Rectal smooth muscle tissue (tissue), 1 donor: Measurements from ENCODE around the gene ADGRA3.

Source experiments
- H3K27ac ChIP-seq: one replicate; pipeline ENCODE4 v1.7.0; 2013; ENCODE audit warnings: low read depth, low read length, inconsistent platforms
- H3K27me3 ChIP-seq: one replicate; pipeline ENCODE4 v1.7.0; 2013; ENCODE audit warnings: low read length; ENCODE audit not compliant: control insufficient read depth, insufficient read depth
- H3K36me3 ChIP-seq: one replicate; pipeline ENCODE4 v1.7.0; 2013; ENCODE audit warnings: low read length; ENCODE audit not compliant: control insufficient read depth, insufficient read depth
- H3K4me1 ChIP-seq: one replicate; pipeline ENCODE4 v1.7.0; 2013; ENCODE audit warnings: low read length; ENCODE audit not compliant: control insufficient read depth, insufficient read depth
- H3K4me3 ChIP-seq: one replicate; pipeline ENCODE4 v1.7.0; 2013; ENCODE audit warnings: low read length
- H3K9ac ChIP-seq: one replicate; pipeline ENCODE4 v1.7.0; 2013; ENCODE audit warnings: low read length

Gene ADGRA3

DNA sequence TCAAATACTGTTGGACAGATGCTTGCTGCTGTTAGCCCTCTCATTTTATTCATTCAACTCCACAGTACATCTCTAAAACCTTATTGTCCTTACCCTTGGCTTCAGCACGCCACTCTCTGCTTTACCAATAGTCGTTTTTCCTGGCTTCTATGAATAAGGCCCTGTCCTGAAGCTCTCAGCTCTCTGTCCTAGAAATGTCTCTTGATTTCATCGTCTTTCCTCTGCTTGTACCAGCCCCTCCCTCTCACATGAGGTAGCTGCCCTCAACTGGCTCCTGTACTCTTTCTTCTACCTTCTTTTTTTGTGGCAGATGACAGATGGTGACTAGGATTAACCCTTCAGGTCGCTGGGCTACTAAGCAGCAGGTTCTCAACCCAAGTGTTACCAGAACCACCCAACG, 11.4 kb downstream of the ADGRA3 start:
- H3K4me3 ChIP-seq = no peak overlapping the region
- H3K9ac ChIP-seq = no peak overlapping the region
- H3K36me3 ChIP-seq = no peaks in the 10 kb centered on the region
- no peak overlapping the region for H3K27ac ChIP-seq
- H3K27me3 ChIP-seq = no peaks in the 10 kb centered on the region
- H3K4me1 ChIP-seq = peaks cover 6% of the 10 kb centered on the region

DNA sequence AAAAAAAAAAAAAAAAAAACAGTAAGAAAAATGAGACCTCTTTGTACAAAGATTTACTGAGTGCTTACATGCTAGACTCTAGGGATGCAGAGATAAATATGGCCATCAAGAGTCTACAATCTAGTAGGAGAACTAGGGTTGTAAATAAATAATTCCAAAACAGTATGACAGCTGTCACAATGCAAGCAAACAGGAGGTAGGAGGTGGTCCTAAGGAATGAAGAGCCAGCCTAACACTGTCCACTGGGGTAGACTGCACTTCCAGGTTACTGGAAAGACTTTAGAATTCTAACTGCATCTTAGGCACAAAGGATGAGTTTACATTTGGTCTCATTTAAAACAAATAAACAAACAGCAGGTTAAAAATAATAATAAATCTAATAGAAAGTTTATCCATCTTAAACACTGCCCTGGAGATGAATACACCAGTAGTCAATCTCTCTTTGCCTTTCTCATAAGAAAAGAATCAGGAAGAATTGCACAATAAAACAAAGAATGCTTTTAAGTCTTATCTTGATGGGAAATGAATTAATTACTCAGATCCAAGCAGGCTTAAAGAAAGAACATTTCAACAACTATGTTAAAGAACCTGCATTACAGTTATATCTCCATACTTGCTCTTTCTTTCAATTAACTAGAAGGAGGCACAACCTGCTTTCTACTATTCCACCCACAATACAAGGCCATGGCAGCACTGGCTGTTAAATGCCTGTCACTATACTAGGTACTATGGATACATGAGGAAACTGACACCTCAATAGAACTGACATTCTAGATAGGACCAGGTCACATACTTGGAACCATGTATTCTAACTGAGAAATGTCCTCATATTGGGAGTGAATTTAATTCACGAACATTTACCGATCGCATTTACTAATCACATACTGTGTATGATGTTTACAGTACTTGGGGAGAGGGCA, 12.7 kb downstream of the ADGRA3 start:
- Histone ChIP-seq H3K9ac (no peak overlapping the region), H3K4me3 (no peak overlapping the region), H3K27ac (no peak overlapping the region), H3K4me1 (peaks cover 6% of the 10 kb centered on the region), H3K36me3 (no peaks in the 10 kb centered on the region), H3K27me3 (no peaks in the 10 kb centered on the region)

DNA sequence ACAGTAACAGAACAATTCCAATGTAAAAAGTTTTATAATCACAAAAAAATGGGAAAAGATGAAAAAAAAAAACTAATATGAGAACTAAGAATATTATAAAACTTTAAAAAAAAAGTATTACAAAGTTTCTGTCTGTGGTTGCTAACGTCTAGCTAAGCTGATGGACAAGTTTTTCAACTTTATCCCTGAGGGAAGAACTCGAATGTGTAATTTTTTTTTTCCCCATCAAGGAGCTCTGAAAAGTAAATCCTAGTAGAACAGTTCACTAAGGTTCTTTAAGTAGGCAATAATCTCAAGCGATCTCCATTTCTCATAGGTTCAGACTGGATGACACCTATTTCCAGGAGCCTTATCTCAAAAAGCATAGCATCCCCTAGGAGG, 14.2 kb downstream of the ADGRA3 start:
- no peaks in the 10 kb centered on the region for H3K27me3 ChIP-seq
- no peak overlapping the region for H3K27ac ChIP-seq
- H3K9ac ChIP-seq = no peak overlapping the region
- H3K4me3 ChIP-seq = no peak overlapping the region
- H3K4me1 ChIP-seq = peaks cover 3% of the 10 kb centered on the region
- H3K36me3 ChIP-seq = no peaks in the 10 kb centered on the region

DNA sequence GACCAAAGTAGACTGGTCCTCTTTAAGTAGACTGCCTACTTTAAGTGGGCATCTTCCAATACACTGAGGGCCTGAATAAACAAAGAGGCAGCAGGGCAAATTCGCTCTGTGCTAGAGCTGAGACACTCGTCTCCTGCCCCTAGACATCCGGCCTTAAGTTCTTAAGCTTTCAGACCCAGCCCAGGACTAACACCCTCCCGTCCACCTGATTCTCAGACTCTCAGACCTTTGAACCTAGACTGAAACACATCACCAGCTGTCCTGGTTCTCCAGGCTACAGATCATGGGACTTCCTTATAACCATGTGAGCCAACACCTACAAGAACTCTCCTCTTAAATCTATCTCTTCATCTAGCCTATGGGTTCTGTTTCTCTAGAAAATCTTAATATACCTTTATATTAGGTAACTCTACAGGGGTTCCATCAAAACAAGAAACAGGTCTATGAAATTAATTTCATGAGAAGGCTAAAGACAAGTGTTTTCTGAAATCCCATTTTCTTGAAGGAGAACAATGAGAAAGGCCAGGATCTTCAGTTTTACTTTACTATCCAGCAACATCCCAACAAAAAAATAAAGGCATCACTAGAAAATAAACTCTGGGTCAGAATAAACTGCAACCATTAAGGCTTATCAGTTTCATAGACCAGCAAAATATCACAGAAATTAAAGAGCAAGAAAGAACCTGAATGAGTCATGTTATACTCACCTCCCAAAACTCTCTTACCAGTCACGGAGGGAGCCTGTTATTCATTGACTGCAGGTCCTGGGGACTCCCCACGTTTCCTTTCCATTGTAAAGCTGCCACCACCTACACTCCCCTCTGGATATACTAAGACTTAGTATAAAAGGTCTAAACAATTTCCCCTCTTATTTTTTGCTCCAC, 14.8 kb downstream of the ADGRA3 start:
- Histone ChIP-seq H3K36me3 (no peaks in the 10 kb centered on the region), H3K9ac (no peak overlapping the region), H3K4me3 (no peak overlapping the region), H3K27ac (peak overlapping the region; percentile 50), H3K4me1 (peaks cover 3% of the 10 kb centered on the region), H3K27me3 (no peaks in the 10 kb centered on the region)

DNA sequence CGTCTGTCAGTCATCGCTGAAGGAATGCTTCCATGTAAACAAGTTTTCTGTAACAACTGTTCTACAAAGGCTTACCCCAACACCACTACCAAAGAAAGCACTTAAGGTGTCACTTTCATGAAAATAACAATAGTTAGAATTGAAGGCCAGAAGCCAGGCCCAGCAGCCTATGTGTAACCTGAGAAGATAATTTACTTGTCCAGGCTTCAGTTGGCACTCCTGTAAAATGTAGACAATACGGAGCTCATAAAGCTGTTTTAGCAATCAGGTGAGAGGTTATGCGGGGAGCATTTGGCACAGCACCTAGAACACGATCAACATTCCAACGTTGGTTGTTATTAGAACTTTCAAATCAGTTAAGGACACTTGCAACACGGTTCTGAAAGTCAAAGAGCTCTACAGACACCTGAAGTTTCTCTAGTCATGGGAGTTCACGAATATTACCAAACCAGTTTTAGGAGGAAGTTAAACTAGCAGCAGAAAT, 15.7 kb downstream of the ADGRA3 start:
- peak overlapping the region; percentile 50 for H3K27ac ChIP-seq

DNA sequence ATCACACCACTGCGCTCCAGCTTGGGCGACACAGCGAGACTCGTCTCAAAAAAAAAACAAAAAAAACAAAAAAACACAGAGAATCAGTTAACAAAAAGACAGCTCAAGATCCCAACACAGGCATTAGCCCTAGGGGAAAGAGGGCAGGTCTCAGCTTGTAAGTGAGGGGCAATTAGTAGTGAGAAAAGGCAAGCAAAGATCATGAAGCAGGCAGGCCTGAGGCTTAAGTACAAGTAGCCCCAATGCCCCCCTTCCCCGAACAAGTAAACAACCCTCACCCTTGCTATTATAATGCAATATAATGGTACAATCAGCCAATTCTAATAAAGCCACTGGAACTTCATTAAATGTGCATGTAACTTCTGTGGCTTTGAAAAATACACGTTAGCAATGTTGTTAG, 17.0 kb downstream of the ADGRA3 start:
- Histone ChIP-seq H3K36me3 (no peaks in the 10 kb centered on the region), H3K4me1 (peaks cover 3% of the 10 kb centered on the region), H3K27me3 (no peaks in the 10 kb centered on the region), H3K27ac (no peak overlapping the region), H3K9ac (no peak overlapping the region), H3K4me3 (no peak overlapping the region)

More for the DNA sequence above, 15.7 kb downstream of the ADGRA3 start:
- Histone ChIP-seq H3K9ac (no peak overlapping the region), H3K36me3 (no peaks in the 10 kb centered on the region), H3K4me3 (no peak overlapping the region), H3K27me3 (no peaks in the 10 kb centered on the region), H3K4me1 (peaks cover 3% of the 10 kb centered on the region)

DNA sequence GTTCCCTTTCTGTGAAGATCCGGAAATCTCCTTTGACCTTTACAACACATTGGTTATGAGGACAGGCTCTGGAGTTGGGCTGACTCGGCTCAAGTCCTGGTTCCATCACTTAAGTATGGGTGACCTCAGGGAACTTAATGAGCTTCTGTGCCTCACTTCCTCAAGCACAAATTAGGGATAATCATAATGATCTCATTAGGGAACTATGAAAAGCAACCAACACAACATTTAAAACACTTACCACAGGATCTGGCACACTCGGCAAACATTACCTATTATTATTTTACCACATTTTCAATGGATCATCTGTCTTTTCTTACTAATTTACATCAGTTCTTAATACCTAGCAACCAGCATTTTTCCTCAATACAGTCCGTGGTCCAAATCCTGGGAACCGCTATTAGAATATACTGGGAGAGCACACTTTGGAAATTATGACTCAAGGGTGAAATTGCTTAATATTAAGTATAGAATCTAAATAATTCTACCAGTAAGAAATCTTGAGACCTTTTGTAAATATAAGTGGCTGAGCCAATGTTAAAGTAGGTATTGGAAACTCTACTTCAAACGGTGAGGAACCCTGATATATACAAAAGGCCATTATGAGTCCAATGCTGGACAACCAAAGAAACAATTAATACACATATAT, 19.6 kb downstream of the ADGRA3 start:
- Histone ChIP-seq H3K9ac (no peak overlapping the region), H3K27me3 (no peaks in the 10 kb centered on the region), H3K4me1 (peaks cover 3% of the 10 kb centered on the region), H3K4me3 (no peak overlapping the region), H3K27ac (no peak overlapping the region), H3K36me3 (no peaks in the 10 kb centered on the region)

DNA sequence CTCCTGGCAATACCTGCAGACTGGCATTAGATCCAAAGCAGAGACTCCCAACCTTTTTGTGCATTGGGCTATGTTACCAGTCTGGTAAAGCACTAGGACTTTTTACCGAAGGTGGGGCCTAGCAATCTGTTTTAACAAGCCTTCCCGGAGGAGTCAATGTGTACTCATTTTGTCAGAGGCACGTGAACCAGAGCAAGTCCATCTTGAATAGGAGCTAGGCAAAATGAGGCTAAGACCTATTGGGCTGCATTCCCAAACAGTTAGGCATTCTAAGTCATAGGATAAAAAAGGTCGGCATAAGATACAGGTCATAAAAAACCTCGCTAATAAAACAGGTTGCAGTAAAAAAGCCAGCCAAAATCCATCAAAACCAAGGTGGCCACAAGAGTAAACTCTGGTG, 22.3 kb downstream of the ADGRA3 start:
- Histone ChIP-seq H3K36me3 (no peaks in the 10 kb centered on the region), H3K27ac (no peak overlapping the region), H3K27me3 (no peaks in the 10 kb centered on the region), H3K4me3 (no peak overlapping the region), H3K9ac (no peak overlapping the region), H3K4me1 (peaks cover 5% of the 10 kb centered on the region)

DNA sequence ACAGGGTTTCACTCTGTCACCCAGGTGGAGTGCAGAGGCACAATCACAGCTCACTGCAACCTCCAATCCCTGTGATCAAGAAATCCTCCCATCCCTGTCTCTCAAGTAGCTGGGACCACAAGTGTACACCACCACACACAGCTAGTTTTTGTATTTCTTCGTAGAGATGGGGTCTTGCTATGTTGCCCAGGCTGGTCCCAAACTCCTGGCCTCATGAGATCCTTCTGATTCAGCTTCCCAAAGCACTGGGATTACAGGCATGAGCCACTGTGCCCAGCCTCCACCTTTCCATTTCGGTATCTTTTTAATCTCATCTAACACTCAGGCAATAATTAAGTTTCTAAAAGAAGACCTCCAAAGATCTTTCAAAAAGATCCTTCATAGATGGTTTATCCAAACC, 22.9 kb downstream of the ADGRA3 start:
- Histone ChIP-seq H3K36me3 (no peaks in the 10 kb centered on the region), H3K4me3 (no peak overlapping the region), H3K9ac (no peak overlapping the region), H3K4me1 (peaks cover 5% of the 10 kb centered on the region), H3K27ac (no peak overlapping the region), H3K27me3 (no peaks in the 10 kb centered on the region)

DNA sequence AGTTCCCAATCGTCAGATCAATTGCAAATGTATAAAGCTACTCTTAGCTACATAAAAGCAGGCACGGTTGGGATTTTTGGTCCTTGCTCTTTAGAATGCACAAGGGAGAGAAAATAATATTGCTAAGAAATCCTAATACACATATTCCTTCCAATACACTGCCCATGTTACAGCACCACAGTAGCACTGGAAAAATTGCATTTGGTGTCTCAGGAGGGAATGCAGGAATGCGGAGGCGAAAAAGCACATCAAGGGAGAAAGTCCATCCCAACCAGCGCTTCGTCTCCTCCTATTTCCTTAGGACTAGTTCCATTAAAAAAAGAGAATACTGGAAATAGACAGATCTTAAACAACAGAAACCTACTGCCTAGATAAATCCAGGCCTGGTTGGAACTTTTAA, 23.9 kb downstream of the ADGRA3 start:
- Histone ChIP-seq H3K36me3 (no peaks in the 10 kb centered on the region), H3K4me1 (peaks cover 7% of the 10 kb centered on the region), H3K9ac (no peak overlapping the region), H3K27me3 (no peaks in the 10 kb centered on the region), H3K4me3 (no peak overlapping the region), H3K27ac (no peak overlapping the region)

DNA sequence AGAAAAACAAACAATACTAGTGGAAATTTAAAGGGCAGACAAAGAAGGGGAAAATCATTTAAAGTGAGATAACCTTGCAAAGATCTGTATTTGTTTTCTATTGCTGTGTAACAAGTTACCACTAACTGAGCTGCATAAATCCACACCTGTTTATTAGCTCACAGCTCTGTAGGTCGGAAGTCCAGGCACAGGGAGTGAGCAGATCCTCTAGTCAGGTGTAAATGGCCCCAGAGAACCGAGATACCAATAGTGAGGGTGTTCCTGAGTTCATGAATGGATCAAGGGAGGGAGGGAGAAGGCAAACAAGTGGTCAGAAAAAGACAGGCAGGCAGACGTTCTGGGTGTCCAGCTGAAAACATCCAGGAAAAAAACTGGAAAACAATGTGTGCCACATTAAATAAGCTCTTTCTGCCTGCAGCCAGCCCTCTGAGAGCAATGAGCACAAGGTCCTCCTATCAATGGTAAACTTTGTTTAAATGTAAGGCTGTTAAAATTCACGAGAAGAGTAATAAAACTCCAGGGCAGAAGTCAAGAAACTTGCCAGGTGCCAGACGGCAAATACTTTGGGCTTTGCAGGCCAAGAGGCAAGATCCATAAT, 25.0 kb downstream of the ADGRA3 start:
- peaks cover 9% of the 10 kb centered on the region for H3K4me1 ChIP-seq
- H3K4me3 ChIP-seq = no peak overlapping the region
- peak overlapping the region; percentile 4 for H3K27ac ChIP-seq
- no peaks in the 10 kb centered on the region for H3K36me3 ChIP-seq
- H3K27me3 ChIP-seq = no peaks in the 10 kb centered on the region
- H3K9ac ChIP-seq = no peak overlapping the region

DNA sequence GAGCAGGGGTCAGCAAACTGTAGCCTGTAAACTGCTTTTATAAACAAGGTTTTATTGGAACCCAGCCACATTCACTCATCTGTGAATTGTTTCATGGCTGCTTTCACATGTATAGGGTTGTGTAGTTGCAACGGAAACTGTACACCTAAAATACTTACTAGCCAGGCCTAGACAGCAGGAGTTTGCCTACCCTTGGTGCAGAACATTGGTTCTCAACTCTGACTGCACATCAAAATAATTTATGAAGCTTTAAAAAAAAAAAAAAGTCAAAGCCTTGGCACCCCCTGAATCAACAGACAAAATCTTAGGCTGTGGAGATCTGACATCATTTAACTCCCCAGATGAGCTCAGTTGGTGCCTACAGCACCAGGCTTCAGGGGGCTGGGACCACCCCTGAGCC, 27.8 kb downstream of the ADGRA3 start:
- Histone ChIP-seq H3K36me3 (no peaks in the 10 kb centered on the region), H3K27me3 (no peaks in the 10 kb centered on the region), H3K27ac (no peak overlapping the region), H3K4me1 (peaks cover 9% of the 10 kb centered on the region), H3K4me3 (no peak overlapping the region), H3K9ac (no peak overlapping the region)
